H1 (cell line): ENCODE results near the gene DHRS2. TPM values are rescaled to one million over a fixed set of nuclear protein-coding genes. Genes with fewer than 3 reads are reported as not detected.

Experiments
- CBX5 ChIP-seq: fragments of 300-800, 300-1000 bp; sonication (generic); IDR thresholded peaks from 2 replicates; pipeline ENCODE4 v1.7.1; 2016; ENCODE audit warnings: antibody characterized with exemption, low read length, low read depth
- CBX8 ChIP-seq: fragments of 300-800, 300-1000 bp; sonication (generic); IDR thresholded peaks from 2 replicates; pipeline ENCODE4 v1.7.1; 2016; ENCODE audit warnings: low read depth, low read length, borderline replicate concordance
- CHD2 ChIP-seq: IDR thresholded peaks from 2 replicates; pipeline ENCODE4 v1.6.1; 2012; ENCODE audit warnings: low read length, improper control_type of control experiment
- HDAC2 ChIP-seq, 2 experiments: fragments of 300-600 bp in 1 of 2; sonication (generic) in 1 of 2; IDR thresholded peaks; 2 replicates each; pipeline ENCODE4 v1.6.1; 2011 to 2012; ENCODE audit warnings: low read depth in 2 of 2, low read length in 2 of 2, mild to moderate bottlenecking in 2 of 2, moderate library complexity in 2 of 2, borderline replicate concordance in 1 of 2, inconsistent platforms in 1 of 2
- KDM1A ChIP-seq: fragments of 200-600, 300-600 bp; sonication (generic); IDR thresholded peaks from 2 replicates; pipeline ENCODE4 v1.7.1; 2016; ENCODE audit warnings: mild to moderate bottlenecking, low read length, borderline replicate concordance
- RAD21 ChIP-seq, 2 experiments: IDR thresholded peaks in 1 of 2; conservative IDR thresholded peaks in 1 of 2; 2 replicates each; pipeline ENCODE4 v1.6.1; 2011; ENCODE audit warnings: low read depth in 2 of 2, low read length in 2 of 2, improper control_type of control experiment in 1 of 2, inconsistent platforms in 1 of 2, mild to moderate bottlenecking in 1 of 2, moderate library complexity in 1 of 2
- RFX5 ChIP-seq: IDR thresholded peaks from 2 replicates; pipeline ENCODE4 v1.6.1; 2011; ENCODE audit warnings: low read depth, low read length, improper control_type of control experiment, borderline replicate concordance
- ZNF274 ChIP-seq: IDR thresholded peaks from 2 replicates; pipeline ENCODE4 v1.7.0; 2012; ENCODE audit warnings: low read length, borderline replicate concordance; ENCODE audit errors: extremely low read depth
- polyA plus RNA-seq, 7 experiments: library from polyadenylated mRNA; depleted of rRNA in 3 of 7; stranded (reverse) in 5 of 7; unstranded in 2 of 7; fragments of >200 nt in 5 of 7; fragments of 200-250 nt in 2 of 7; gene quantifications; 1 replicate in 5 of 7; 2 replicates in 1 of 7; 4 replicates in 1 of 7; pipeline versions ENCODE4 v1.2.1 to v1.2.3, GENCODE V29; 2011 to 2013; ENCODE audit warnings: missing spikeins in 2 of 7, mixed read lengths in 2 of 7
- total RNA-seq: library from RNA; stranded (reverse); fragmentation: NEBNext Ultra II Directional; extraction: Animal tissue kit (Norgen Biotek cat#: 25700); gene quantifications from 2 replicates; pipeline ENCODE4 v1.2.1, GENCODE V29; 2021

The DHRS2 gene
- total and polyA plus RNA-seq, 2 of the 8 experiments (the other 6 are each of a cell fraction or from before 2014, with no cell fraction given): 1.1 to 3.5 TPM

GRCh38 chr14:23639891-23640523, 3.8 kb downstream of the DHRS2 start (continued):
- TF ChIP-seq ZNF274: no peak
- no peak for TF ChIP-seq CBX5
- no peak for TF ChIP-seq CBX8
- no peak for TF ChIP-seq RFX5
- no peak for TF ChIP-seq HDAC2 (IDR thresholded peaks at IDR 0.05; ENCODE audit: borderline replicate concordance in 1 of 2, low read depth in 2 of 2, low read length in 2 of 2)
- TF ChIP-seq CHD2: no peak
- TF ChIP-seq KDM1A: no peak
- TF ChIP-seq RAD21 (IDR thresholded peaks at IDR 0.05 in 1 of 2, conservative IDR thresholded peaks at IDR 0.05 in 1 of 2; ENCODE audit: low read depth in 2 of 2, low read length in 2 of 2): no peak
- TF ChIP-seq, all 59 proteins: peak for 0
